Sigmoid colon (tissue), 7 donors: Measurements from ENCODE around the gene SPG7. TPM values are rescaled to one million over a fixed set of nuclear protein-coding genes. Genes with fewer than 3 reads are reported as not detected.

Experiments used
- DNase-seq: peaks from one replicate; pipeline ENCODE4 v3.0.0-alpha.2; 2019
- H3K27ac ChIP-seq, 4 donors: fragments of 200-600 bp; sonication (generic); one replicate each; pipeline ENCODE4 v1.5.1; 2016 to 2019; ENCODE audit warnings: mild to moderate bottlenecking in 1 of 4
- H3K27me3 ChIP-seq, 3 donors: fragments of 200-600 bp; sonication (generic); one replicate each; pipeline ENCODE4 v1.5.1; 2019; ENCODE audit warnings: mild to moderate bottlenecking in 1 of 3
- H3K36me3 ChIP-seq, 4 donors: fragments of 200-600 bp; sonication (generic); one replicate each; pipeline ENCODE4 v1.5.1; 2016 to 2019
- H3K4me1 ChIP-seq, 4 donors: fragments of 200-600 bp; sonication (generic); one replicate each; pipeline ENCODE4 v1.5.1; 2017 to 2019
- H3K4me3 ChIP-seq, 4 donors: fragments of 200-600 bp; sonication (generic); one replicate each; pipeline ENCODE4 v1.5.1; 2017 to 2019; ENCODE audit warnings: mild to moderate bottlenecking in 2 of 4, moderate library complexity in 1 of 4
- H3K9me3 ChIP-seq, 4 donors: fragments of 200-600 bp in 3 of 4; sonication (generic) in 3 of 4; one replicate each; pipeline versions ENCODE4 v1.5.1 to v1.6.1; 2013 to 2019
- EP300 ChIP-seq, 4 donors: sonication (generic); formaldehyde crosslinking; IDR thresholded peaks; one replicate each; pipeline ENCODE4 v1.6.1; 2017; ENCODE audit warnings: antibody characterized with exemption in 4 of 4
- POLR2A ChIP-seq, 2 donors: fragments of 450-650 bp; IDR thresholded peaks; one replicate each; pipeline ENCODE4 v1.6.1; 2016; ENCODE audit warnings: antibody characterized with exemption in 2 of 2, mild to moderate bottlenecking in 2 of 2, moderate library complexity in 2 of 2
- POLR2AphosphoS5 ChIP-seq, 4 donors: sonication (generic); formaldehyde crosslinking; IDR thresholded peaks; one replicate each; pipeline ENCODE4 v1.6.1; 2017; ENCODE audit warnings: antibody characterized with exemption in 4 of 4
- WGBS, 2 donors: extraction: QIAGEN DNeasy Blood & Tissue Kit; methylation state at CpG; one replicate each; pipeline ENCODE4 v1.1.7; 2013; 5-methylcytosine and 5-hydroxymethylcytosine counted together
- intact Hi-C: fragments of 100-400 bp; cut with DNase I; formaldehyde crosslinking; loops from one replicate; pipeline ENCODE4 v1.15.1; 2023
- polyA plus RNA-seq, 3 donors: library from polyadenylated mRNA; stranded (reverse); fragments of 200-250 nt; gene quantifications; one replicate each; pipeline ENCODE4 v1.2.3, GENCODE V29; 2013
- total RNA-seq, 4 donors: library from RNA; depleted of rRNA; stranded (reverse); fragments of >200 nt; gene quantifications; one replicate each; pipeline ENCODE4 v1.1.0, GENCODE V29; 2016
- TF ChIP-seq, protein P1 (sequence below), 4 experiments: fragments of 450-650 bp in 3 of 4; fragments of 200-600 bp in 1 of 4; IDR thresholded peaks; one replicate each; pipeline ENCODE4 v1.5.1; 2016 to 2019; ENCODE audit warnings: antibody characterized with exemption in 4 of 4, mild to moderate bottlenecking in 3 of 4, moderate library complexity in 2 of 4
- donor health status: healthy with polysubstance abuse.
- donor health status: Bipolar disorder and iron deficiency.
- donor health status: healthy.

SPG7 gene
- total and polyA plus RNA-seq, 7 donors: 27.7 to 211 (median 75.3) TPM

DNA sequence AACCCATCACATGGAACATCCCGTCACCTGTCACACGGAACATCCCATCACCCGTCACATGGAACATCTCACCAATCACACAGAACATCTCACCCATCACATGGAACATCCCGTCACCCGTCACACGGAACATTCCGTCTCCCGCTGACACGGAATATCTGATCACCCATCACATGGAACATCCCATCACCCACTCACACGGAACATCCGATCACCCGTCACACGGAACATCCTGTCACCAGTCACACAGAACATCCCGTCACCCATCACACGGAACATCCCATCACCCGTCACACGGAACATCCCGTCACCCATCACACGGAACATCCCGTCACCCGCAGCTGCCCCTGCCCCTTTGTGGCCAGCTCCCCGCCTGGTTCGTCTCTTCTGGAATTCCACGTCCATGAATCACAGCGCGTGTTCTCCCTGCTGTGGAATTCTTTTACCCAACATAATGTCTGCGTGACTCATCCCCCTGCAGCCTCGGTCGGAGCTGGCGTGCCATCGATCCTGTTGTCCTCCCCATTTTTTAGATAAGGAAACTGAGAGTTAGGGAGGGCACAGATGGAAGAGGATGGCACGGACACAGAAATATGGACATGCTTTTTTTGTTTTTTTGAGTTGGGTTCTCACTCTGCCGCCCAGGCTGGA lies 73.0 kb downstream of the SPG7 start:
- H3K27ac ChIP-seq: no peak overlapping the region
- intact Hi-C loops: no loop called here
- no peaks in the 10 kb centered on the region for H3K36me3 ChIP-seq
- H3K4me1 ChIP-seq: peaks cover 0 to 4% (median 2%) of the 10 kb centered on the region in 4 donors
- no peak for DNase-seq
- H3K4me3 ChIP-seq: no peak overlapping the region
- peaks cover 7 to 16% (median 16%) of the 10 kb centered on the region in 3 donors for H3K27me3 ChIP-seq
- peak in 1 of 4 donors; percentile 41 for TF ChIP-seq POLR2AphosphoS5 (IDR thresholded peaks at IDR 0.05)
- no peak for TF ChIP-seq POLR2A (IDR thresholded peaks at IDR 0.05)
- no peaks in the 10 kb centered on the region for H3K9me3 ChIP-seq
- WGBS, 2 donors: 92 to 93% methylated on average over 33 of the region's 33 CpGs

DNA sequence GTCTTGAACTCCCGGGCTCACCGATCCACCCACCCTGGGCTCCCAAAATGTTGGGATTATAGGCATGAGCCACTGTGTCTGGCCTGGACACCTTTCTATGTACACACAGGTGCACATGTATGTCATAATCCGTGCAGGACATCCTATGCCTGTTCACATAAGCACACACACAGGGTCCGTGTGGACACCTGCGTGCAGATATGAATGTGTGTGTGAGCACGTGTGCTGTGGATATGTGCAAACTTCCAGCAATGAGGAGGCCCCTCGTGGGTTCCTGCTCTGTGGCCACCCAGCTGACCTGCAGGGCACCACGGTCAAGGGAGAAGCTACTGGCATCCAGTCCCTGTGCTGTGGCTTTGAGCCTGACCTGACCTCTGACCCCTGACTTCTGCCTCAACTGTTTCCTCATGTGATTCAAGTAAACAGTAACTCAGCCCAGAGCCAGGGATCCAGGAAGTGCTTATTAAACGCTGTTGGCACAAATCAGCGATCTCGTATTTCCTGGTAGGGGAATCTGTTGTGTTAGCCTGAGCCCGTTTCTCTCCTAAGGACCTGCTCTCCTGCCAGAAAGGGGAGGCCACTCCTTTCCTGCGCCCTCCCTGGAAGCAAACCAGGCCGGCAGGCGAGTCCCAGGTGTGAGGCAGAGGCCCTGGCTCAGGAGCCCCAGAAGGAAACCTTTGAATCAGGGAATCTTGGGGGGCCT lies 73.8 kb downstream of the SPG7 start:
- Histone ChIP-seq H3K36me3 (no peaks in the 10 kb centered on the region), H3K4me3 (no peak overlapping the region), H3K9me3 (no peaks in the 10 kb centered on the region), H3K4me1 (no peaks in the 10 kb centered on the region), H3K27ac (no peak overlapping the region), H3K27me3 (peaks cover 0 to 7% (median 7%) of the 10 kb centered on the region in 3 donors)
- intact Hi-C loops: no loop called here
- TF ChIP-seq POLR2A (IDR thresholded peaks at IDR 0.05) (no peak), EP300 (IDR thresholded peaks at IDR 0.05) (no peak), POLR2AphosphoS5 (IDR thresholded peaks at IDR 0.05) (no peak)
- TF ChIP-seq, protein P1, sequence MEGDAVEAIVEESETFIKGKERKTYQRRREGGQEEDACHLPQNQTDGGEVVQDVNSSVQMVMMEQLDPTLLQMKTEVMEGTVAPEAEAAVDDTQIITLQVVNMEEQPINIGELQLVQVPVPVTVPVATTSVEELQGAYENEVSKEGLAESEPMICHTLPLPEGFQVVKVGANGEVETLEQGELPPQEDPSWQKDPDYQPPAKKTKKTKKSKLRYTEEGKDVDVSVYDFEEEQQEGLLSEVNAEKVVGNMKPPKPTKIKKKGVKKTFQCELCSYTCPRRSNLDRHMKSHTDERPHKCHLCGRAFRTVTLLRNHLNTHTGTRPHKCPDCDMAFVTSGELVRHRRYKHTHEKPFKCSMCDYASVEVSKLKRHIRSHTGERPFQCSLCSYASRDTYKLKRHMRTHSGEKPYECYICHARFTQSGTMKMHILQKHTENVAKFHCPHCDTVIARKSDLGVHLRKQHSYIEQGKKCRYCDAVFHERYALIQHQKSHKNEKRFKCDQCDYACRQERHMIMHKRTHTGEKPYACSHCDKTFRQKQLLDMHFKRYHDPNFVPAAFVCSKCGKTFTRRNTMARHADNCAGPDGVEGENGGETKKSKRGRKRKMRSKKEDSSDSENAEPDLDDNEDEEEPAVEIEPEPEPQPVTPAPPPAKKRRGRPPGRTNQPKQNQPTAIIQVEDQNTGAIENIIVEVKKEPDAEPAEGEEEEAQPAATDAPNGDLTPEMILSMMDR (IDR thresholded peaks at IDR 0.05): no peak
- no peak for DNase-seq
- WGBS, 2 donors: 29 to 60% methylated on average over 15 of the region's 15 CpGs

DNA sequence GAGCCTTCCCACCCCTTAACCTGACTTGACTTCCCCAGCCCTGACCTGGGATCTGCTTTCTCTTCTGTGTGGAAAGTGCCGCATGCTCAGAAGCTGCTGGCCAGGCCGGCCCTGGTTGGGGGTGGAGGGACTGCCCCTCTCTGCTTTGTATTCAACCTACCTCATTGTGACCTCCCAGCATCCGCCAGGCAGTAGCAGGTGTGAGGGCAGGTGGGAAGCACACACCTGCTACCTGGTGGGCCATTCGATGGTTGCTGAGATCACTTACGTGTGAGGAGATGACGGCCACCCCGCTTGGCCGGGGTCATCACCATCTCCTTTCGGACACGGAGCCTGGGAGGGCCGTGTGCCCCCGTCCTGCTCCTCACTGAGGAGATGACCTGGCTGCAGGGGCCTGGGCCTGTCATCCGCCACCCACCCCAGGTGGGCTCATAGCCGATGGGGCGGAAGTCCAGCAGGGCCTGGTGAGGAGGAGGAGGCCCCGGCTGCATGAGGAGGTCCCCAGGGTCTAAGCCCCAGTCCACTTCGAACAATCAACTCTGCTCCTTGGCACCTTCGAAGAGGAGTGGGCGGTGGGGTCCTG lies 74.5 kb downstream of the SPG7 start:
- TF ChIP-seq POLR2A (IDR thresholded peaks at IDR 0.05) (no peak), POLR2AphosphoS5 (IDR thresholded peaks at IDR 0.05) (no peak), EP300 (IDR thresholded peaks at IDR 0.05) (no peak)
- TF ChIP-seq, protein P1 (IDR thresholded peaks at IDR 0.05): no peak
- Histone ChIP-seq H3K4me3 (no peak overlapping the region), H3K36me3 (no peaks in the 10 kb centered on the region), H3K27ac (no peak overlapping the region), H3K9me3 (no peaks in the 10 kb centered on the region), H3K4me1 (no peaks in the 10 kb centered on the region), H3K27me3 (peaks cover 0 to under 1% (median under 1%) of the 10 kb centered on the region in 3 donors)
- WGBS, 2 donors: 92 to 93% methylated on average over 19 of the region's 19 CpGs
- no peak for DNase-seq
- intact Hi-C loops: no loop called here

- H3K27ac ChIP-seq: no peak overlapping the region
- TF ChIP-seq, protein P1 (IDR thresholded peaks at IDR 0.05): no peak
- TF ChIP-seq POLR2AphosphoS5 (IDR thresholded peaks at IDR 0.05) (no peak), POLR2A (IDR thresholded peaks at IDR 0.05) (no peak), EP300 (IDR thresholded peaks at IDR 0.05) (no peak)
- H3K4me1 ChIP-seq: no peaks in the 10 kb centered on the region
- H3K4me3 ChIP-seq: no peak overlapping the region
- DNase-seq: no peak
- 89 to 92% methylated on average over 36 of the region's 36 CpGs for WGBS, 2 donors
- H3K27me3 ChIP-seq: no peaks in the 10 kb centered on the region
- H3K36me3 ChIP-seq: no peaks in the 10 kb centered on the region
- intact Hi-C loops: no loop called here
- H3K9me3 ChIP-seq: no peaks in the 10 kb centered on the region
Observed at GRCh38 chr16:89583197-89583894, 75.1 kb downstream of the SPG7 start.
